SK-N-SH treated with all-trans-retinoic acid at 6 μM for 48 hours (cell line): ENCODE measurements around the gene GDPD1.

Experiments used
- ATAC-seq: fragments of 200-7000 bp; cut with Tn5 transposase; 3 replicates; pipeline ENCODE4 v1.9.1; 2020; ENCODE audit warnings: mild to moderate bottlenecking, moderate library complexity
- ARNTL ChIP-seq: fragments of 450-650 bp; formaldehyde crosslinking; IDR thresholded peaks from 2 replicates; pipeline ENCODE4 v1.5.0; 2020; ENCODE audit warnings: low read depth, mild to moderate bottlenecking, moderate library complexity, borderline replicate concordance
- BACH2 ChIP-seq: fragments of 250-450 bp; sonication (Bioruptor Pico); IDR thresholded peaks from 2 replicates; pipeline ENCODE4 v1.9.0; 2021; ENCODE audit warnings: mild to moderate bottlenecking, borderline replicate concordance
- CSDC2 ChIP-seq: fragments of 250-450 bp; sonication (Bioruptor Pico); IDR thresholded peaks from 2 replicates; pipeline ENCODE4 v1.5.0; 2020; ENCODE audit warnings: mild to moderate bottlenecking, moderate library complexity
- GLIS3 ChIP-seq: fragments of 250-450 bp; sonication (Bioruptor Pico); IDR thresholded peaks from 2 replicates; pipeline ENCODE4 v1.5.0; 2020; ENCODE audit warnings: mild to moderate bottlenecking, moderate library complexity
- ISL1 ChIP-seq: fragments of 250-450 bp; sonication (Bioruptor Pico); IDR thresholded peaks from 2 replicates; pipeline ENCODE4 v2.1.2; 2022; ENCODE audit warnings: mild to moderate bottlenecking, moderate library complexity
- OSR1 ChIP-seq: fragments of 250-450 bp; sonication (Bioruptor Pico); IDR thresholded peaks from 2 replicates; pipeline ENCODE4 v1.8.0; 2022; ENCODE audit warnings: moderate library complexity, mild to moderate bottlenecking, inconsistent platforms
- POU6F1 ChIP-seq: fragments of 250-450 bp; sonication (Bioruptor Pico); IDR thresholded peaks from 2 replicates; pipeline ENCODE4 v1.8.0; 2021; ENCODE audit warnings: low read depth, mild to moderate bottlenecking, moderate library complexity, borderline replicate concordance
- PPARA ChIP-seq: fragments of 250-450 bp; sonication (Bioruptor Pico); IDR thresholded peaks from 2 replicates; pipeline ENCODE4 v1.5.0; 2020; ENCODE audit warnings: mild to moderate bottlenecking, borderline replicate concordance
- RARB ChIP-seq: fragments of 250-450 bp; sonication (Bioruptor Pico); IDR thresholded peaks from 2 replicates; pipeline ENCODE4 v1.8.0; 2021; ENCODE audit warnings: mild to moderate bottlenecking, moderate library complexity
- SNAI2 ChIP-seq: fragments of 250-450 bp; sonication (Bioruptor Pico); IDR thresholded peaks from 2 replicates; pipeline ENCODE4 v1.5.0; 2020; ENCODE audit warnings: mild to moderate bottlenecking, moderate library complexity
- TCF4 ChIP-seq: fragments of 250-450 bp; sonication (Bioruptor Pico); IDR thresholded peaks from 2 replicates; pipeline ENCODE4 v1.8.0; 2021; ENCODE audit warnings: mild to moderate bottlenecking, moderate library complexity, borderline replicate concordance
- ZC3H10 ChIP-seq: fragments of 250-450 bp; sonication (Bioruptor Pico); IDR thresholded peaks from 2 replicates; pipeline ENCODE4 v1.5.1; 2021; ENCODE audit warnings: mild to moderate bottlenecking, moderate library complexity
- ZFP3 ChIP-seq: fragments of 250-450 bp; sonication (Bioruptor Pico); IDR thresholded peaks from 2 replicates; pipeline ENCODE4 v1.5.0; 2020; ENCODE audit warnings: mild to moderate bottlenecking, moderate library complexity
- ZFP30 ChIP-seq: fragments of 450-650 bp; formaldehyde crosslinking; IDR thresholded peaks from 2 replicates; pipeline ENCODE4 v1.5.0; 2022; ENCODE audit warnings: mild to moderate bottlenecking, moderate library complexity
- ZNF565 ChIP-seq: fragments of 450-650 bp; formaldehyde crosslinking; conservative IDR thresholded peaks from 2 replicates; pipeline ENCODE4 v1.5.0; 2020; ENCODE audit warnings: low read depth, mild to moderate bottlenecking, moderate library complexity
- ZNF70 ChIP-seq: fragments of 450-650 bp; formaldehyde crosslinking; IDR thresholded peaks from 2 replicates; pipeline ENCODE4 v1.5.0; 2020; ENCODE audit warnings: mild to moderate bottlenecking, moderate library complexity
- ZNF8 ChIP-seq: fragments of 450-650 bp; formaldehyde crosslinking; IDR thresholded peaks from 2 replicates; pipeline ENCODE4 v1.5.0; 2020; ENCODE audit warnings: mild to moderate bottlenecking, moderate library complexity
- TF ChIP-seq, protein P1 (sequence below): fragments of 250-450 bp; sonication (Bioruptor Pico); IDR thresholded peaks from 2 replicates; pipeline ENCODE4 v1.8.0; 2020; ENCODE audit warnings: mild to moderate bottlenecking, moderate library complexity, borderline replicate concordance
- TF ChIP-seq, protein P2 (sequence below): fragments of 250-450 bp; sonication (Bioruptor Pico); IDR thresholded peaks from 2 replicates; pipeline ENCODE4 v1.5.1; 2021; ENCODE audit warnings: mild to moderate bottlenecking, moderate library complexity
- TF ChIP-seq, protein P3 (sequence below): fragments of 250-450 bp; sonication (Bioruptor Pico); IDR thresholded peaks from 2 replicates; pipeline ENCODE4 v1.5.0; 2020; ENCODE audit warnings: mild to moderate bottlenecking, moderate library complexity

The GDPD1 gene

GRCh38 chr17:59181481-59181880 lies 38.8 kb upstream of the GDPD1 start:
- TF ChIP-seq, protein P1, sequence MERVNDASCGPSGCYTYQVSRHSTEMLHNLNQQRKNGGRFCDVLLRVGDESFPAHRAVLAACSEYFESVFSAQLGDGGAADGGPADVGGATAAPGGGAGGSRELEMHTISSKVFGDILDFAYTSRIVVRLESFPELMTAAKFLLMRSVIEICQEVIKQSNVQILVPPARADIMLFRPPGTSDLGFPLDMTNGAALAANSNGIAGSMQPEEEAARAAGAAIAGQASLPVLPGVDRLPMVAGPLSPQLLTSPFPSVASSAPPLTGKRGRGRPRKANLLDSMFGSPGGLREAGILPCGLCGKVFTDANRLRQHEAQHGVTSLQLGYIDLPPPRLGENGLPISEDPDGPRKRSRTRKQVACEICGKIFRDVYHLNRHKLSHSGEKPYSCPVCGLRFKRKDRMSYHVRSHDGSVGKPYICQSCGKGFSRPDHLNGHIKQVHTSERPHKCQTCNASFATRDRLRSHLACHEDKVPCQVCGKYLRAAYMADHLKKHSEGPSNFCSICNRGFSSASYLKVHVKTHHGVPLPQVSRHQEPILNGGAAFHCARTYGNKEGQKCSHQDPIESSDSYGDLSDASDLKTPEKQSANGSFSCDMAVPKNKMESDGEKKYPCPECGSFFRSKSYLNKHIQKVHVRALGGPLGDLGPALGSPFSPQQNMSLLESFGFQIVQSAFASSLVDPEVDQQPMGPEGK (CRISPR knock-in tag): no peak
- TF ChIP-seq ZFP30 (CRISPR knock-in tag): no peak
- ATAC-seq: no peak

DNA sequence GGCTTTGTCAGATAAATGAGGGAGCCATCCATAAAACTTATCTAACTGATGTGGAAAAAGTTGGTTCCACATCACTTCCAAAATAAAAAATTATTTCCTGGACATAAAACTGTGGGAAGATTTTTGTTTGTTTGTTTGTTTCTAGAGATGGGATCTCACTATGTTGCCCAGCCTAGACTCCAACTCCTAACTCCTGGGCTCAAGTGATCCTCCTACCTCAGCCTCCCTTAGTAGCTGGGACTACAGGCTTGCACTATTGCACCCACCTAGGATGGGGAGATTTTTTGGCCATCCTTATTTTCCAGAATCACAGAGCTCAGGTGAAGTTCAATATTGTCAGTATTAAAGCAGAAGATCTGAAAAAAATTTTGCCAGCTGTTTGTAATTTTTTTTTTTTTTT lies 34.3 kb upstream of the GDPD1 start:
- ATAC-seq: no peak
- TF ChIP-seq RARB (no peak), ZNF565 (CRISPR knock-in tag) (no peak), OSR1 (CRISPR knock-in tag) (no peak), ISL1 (CRISPR knock-in tag) (no peak), TCF4 (CRISPR knock-in tag) (no peak), POU6F1 (CRISPR knock-in tag) (no peak), CSDC2 (no peak), PPARA (CRISPR knock-in tag) (no peak), BACH2 (CRISPR knock-in tag) (no peak), ZFP3 (CRISPR knock-in tag) (no peak), ZC3H10 (CRISPR knock-in tag) (no peak), ZNF8 (no peak), ZFP30 (CRISPR knock-in tag) (no peak), SNAI2 (CRISPR knock-in tag) (no peak), ARNTL (no peak), GLIS3 (CRISPR knock-in tag) (no peak), ZNF70 (CRISPR knock-in tag) (no peak)
- TF ChIP-seq, protein P1 (CRISPR knock-in tag): no peak
- TF ChIP-seq, protein P2, sequence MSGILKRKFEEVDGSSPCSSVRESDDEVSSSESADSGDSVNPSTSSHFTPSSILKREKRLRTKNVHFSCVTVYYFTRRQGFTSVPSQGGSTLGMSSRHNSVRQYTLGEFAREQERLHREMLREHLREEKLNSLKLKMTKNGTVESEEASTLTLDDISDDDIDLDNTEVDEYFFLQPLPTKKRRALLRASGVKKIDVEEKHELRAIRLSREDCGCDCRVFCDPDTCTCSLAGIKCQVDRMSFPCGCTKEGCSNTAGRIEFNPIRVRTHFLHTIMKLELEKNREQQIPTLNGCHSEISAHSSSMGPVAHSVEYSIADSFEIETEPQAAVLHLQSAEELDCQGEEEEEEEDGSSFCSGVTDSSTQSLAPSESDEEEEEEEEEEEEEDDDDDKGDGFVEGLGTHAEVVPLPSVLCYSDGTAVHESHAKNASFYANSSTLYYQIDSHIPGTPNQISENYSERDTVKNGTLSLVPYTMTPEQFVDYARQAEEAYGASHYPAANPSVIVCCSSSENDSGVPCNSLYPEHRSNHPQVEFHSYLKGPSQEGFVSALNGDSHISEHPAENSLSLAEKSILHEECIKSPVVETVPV (CRISPR knock-in tag): no peak
- TF ChIP-seq, protein P3, sequence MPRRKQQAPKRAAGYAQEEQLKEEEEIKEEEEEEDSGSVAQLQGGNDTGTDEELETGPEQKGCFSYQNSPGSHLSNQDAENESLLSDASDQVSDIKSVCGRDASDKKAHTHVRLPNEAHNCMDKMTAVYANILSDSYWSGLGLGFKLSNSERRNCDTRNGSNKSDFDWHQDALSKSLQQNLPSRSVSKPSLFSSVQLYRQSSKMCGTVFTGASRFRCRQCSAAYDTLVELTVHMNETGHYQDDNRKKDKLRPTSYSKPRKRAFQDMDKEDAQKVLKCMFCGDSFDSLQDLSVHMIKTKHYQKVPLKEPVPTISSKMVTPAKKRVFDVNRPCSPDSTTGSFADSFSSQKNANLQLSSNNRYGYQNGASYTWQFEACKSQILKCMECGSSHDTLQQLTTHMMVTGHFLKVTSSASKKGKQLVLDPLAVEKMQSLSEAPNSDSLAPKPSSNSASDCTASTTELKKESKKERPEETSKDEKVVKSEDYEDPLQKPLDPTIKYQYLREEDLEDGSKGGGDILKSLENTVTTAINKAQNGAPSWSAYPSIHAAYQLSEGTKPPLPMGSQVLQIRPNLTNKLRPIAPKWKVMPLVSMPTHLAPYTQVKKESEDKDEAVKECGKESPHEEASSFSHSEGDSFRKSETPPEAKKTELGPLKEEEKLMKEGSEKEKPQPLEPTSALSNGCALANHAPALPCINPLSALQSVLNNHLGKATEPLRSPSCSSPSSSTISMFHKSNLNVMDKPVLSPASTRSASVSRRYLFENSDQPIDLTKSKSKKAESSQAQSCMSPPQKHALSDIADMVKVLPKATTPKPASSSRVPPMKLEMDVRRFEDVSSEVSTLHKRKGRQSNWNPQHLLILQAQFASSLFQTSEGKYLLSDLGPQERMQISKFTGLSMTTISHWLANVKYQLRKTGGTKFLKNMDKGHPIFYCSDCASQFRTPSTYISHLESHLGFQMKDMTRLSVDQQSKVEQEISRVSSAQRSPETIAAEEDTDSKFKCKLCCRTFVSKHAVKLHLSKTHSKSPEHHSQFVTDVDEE: no peak

- ATAC-seq: no peak
- TF ChIP-seq ZNF565 (CRISPR knock-in tag) (no peak), ISL1 (CRISPR knock-in tag) (no peak)
Observed at GRCh38 chr17:59186850-59187249, 33.5 kb upstream of the GDPD1 start.

DNA sequence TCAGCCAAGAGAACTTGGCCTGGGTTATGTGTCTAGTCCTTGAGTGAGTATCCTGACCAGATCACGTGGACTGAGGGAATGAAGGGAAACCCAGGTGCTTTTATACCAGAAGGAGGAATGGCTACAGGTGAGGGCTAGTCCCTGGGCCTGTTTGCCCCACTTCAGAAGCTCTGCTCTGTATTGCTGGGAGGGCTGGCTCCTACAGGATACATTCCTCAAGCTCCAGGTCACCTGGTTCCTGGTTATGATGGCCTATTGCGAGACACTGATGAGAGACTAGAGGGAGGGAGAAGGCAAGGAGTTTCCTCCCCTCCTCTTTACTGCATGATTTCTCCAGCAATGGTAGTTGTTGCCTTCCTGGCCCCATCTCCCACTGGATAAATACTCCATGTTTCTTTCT lies 29.5 kb upstream of the GDPD1 start:
- TF ChIP-seq ZNF565 (CRISPR knock-in tag) (no peak), POU6F1 (CRISPR knock-in tag) (no peak), CSDC2 (no peak), ZNF70 (CRISPR knock-in tag) (no peak), OSR1 (CRISPR knock-in tag) (no peak), ZFP30 (CRISPR knock-in tag) (no peak), SNAI2 (CRISPR knock-in tag) (no peak)
- TF ChIP-seq, protein P2 (CRISPR knock-in tag): no peak
- TF ChIP-seq, protein P1 (CRISPR knock-in tag): no peak
- no peak; the same call in 2 of the 3 replicates for ATAC-seq
